Measurements from ENCODE around the gene ZBTB44. TPM values are rescaled to one million over a fixed set of nuclear protein-coding genes. Genes with fewer than 3 reads are reported as not detected.
"Not testable (repeated sequence)": the region's sequence is repeated elsewhere in the genome, so short reads cannot be mapped to it uniquely, and the experiment has no call there.

The ZBTB44 gene
- total RNA-seq, 1 donor: 76.5 TPM

GRCh38 chr11:130295657-130296056, 19.1 kb downstream of the ZBTB44 start:
- H3K9me3 ChIP-seq (ENCODE audit: low read depth, low read length): no peaks in the 10 kb centered on the region
- H3K4me3 ChIP-seq (ENCODE audit: low read length): no peak overlapping the region
- no peaks in the 10 kb centered on the region for H3K27me3 ChIP-seq (ENCODE audit: insufficient read depth, low read length)
- peaks cover 4% of the 10 kb centered on the region for H3K4me1 ChIP-seq (ENCODE audit: insufficient read depth, low read length)

GRCh38 chr11:130282111-130282510, 32.6 kb downstream of the ZBTB44 start:
- peaks cover 9% of the 10 kb centered on the region for H3K4me1 ChIP-seq (ENCODE audit: insufficient read depth, low read length)
- H3K4me3 ChIP-seq (ENCODE audit: low read length): no peak overlapping the region
- peaks cover 8% of the 10 kb centered on the region for H3K9me3 ChIP-seq (ENCODE audit: low read depth, low read length)

GRCh38 chr11:130281341-130281740, 33.4 kb downstream of the ZBTB44 start:
- not testable (repeated sequence) for H3K27me3 ChIP-seq (ENCODE audit: insufficient read depth, low read length); H3K4me1 ChIP-seq (ENCODE audit: insufficient read depth, low read length); H3K4me3 ChIP-seq (ENCODE audit: low read length); H3K9me3 ChIP-seq (ENCODE audit: low read depth, low read length)

More at GRCh38 chr11:130282111-130282510, 32.6 kb downstream of the ZBTB44 start:
- H3K27me3 ChIP-seq (ENCODE audit: insufficient read depth, low read length): no peaks in the 10 kb centered on the region

- H3K4me3 ChIP-seq (ENCODE audit: low read length): no peak overlapping the region
- no peaks in the 10 kb centered on the region for H3K27me3 ChIP-seq (ENCODE audit: insufficient read depth, low read length)
- peaks cover 9% of the 10 kb centered on the region for H3K4me1 ChIP-seq (ENCODE audit: insufficient read depth, low read length)
- peaks cover 8% of the 10 kb centered on the region for H3K9me3 ChIP-seq (ENCODE audit: low read depth, low read length)
Observed at GRCh38 chr11:130279989-130280388, 34.7 kb downstream of the ZBTB44 start.

GRCh38 chr11:130278745-130279144, 36.0 kb downstream of the ZBTB44 start:
- Histone ChIP-seq H3K9me3 (ENCODE audit: low read depth, low read length) (peaks cover 8% of the 10 kb centered on the region), H3K27me3 (ENCODE audit: insufficient read depth, low read length) (no peaks in the 10 kb centered on the region), H3K4me3 (ENCODE audit: low read length) (no peak overlapping the region), H3K4me1 (ENCODE audit: insufficient read depth, low read length) (peaks cover 9% of the 10 kb centered on the region)

GRCh38 chr11:130278151-130278550, 36.6 kb downstream of the ZBTB44 start:
- Histone ChIP-seq H3K4me1 (ENCODE audit: insufficient read depth, low read length) (peaks cover 4% of the 10 kb centered on the region), H3K9me3 (ENCODE audit: low read depth, low read length) (peaks cover 8% of the 10 kb centered on the region), H3K4me3 (ENCODE audit: low read length) (no peak overlapping the region), H3K27me3 (ENCODE audit: insufficient read depth, low read length) (no peaks in the 10 kb centered on the region)

GRCh38 chr11:130272336-130272735, 42.4 kb downstream of the ZBTB44 start:
- no peaks in the 10 kb centered on the region for H3K27me3 ChIP-seq (ENCODE audit: insufficient read depth, low read length)
- no peak overlapping the region for H3K4me3 ChIP-seq (ENCODE audit: low read length)
- H3K4me1 ChIP-seq (ENCODE audit: insufficient read depth, low read length): no peaks in the 10 kb centered on the region
- H3K9me3 ChIP-seq (ENCODE audit: low read depth, low read length): no peaks in the 10 kb centered on the region

- no peak overlapping the region for H3K4me3 ChIP-seq (ENCODE audit: low read length)
- no peaks in the 10 kb centered on the region for H3K9me3 ChIP-seq (ENCODE audit: low read depth, low read length)
- H3K4me1 ChIP-seq (ENCODE audit: insufficient read depth, low read length): no peaks in the 10 kb centered on the region
- H3K27me3 ChIP-seq (ENCODE audit: insufficient read depth, low read length): no peaks in the 10 kb centered on the region
Observed at GRCh38 chr11:130269326-130269943, 45.3 kb downstream of the ZBTB44 start.

- Histone ChIP-seq H3K27me3 (ENCODE audit: insufficient read depth, low read length) (no peaks in the 10 kb centered on the region), H3K4me3 (ENCODE audit: low read length) (no peak overlapping the region), H3K4me1 (ENCODE audit: insufficient read depth, low read length) (peaks cover 3% of the 10 kb centered on the region), H3K9me3 (ENCODE audit: low read depth, low read length) (no peaks in the 10 kb centered on the region)
Observed at GRCh38 chr11:130263351-130263750, 51.4 kb downstream of the ZBTB44 start.

- Histone ChIP-seq H3K9me3 (ENCODE audit: low read depth, low read length) (no peaks in the 10 kb centered on the region), H3K4me3 (ENCODE audit: low read length) (no peak overlapping the region), H3K27me3 (ENCODE audit: insufficient read depth, low read length) (no peaks in the 10 kb centered on the region), H3K4me1 (ENCODE audit: insufficient read depth, low read length) (peaks cover 3% of the 10 kb centered on the region)
Observed at GRCh38 chr11:130262424-130262823, 52.3 kb downstream of the ZBTB44 start.

- peaks cover 3% of the 10 kb centered on the region for H3K4me1 ChIP-seq (ENCODE audit: insufficient read depth, low read length)
- H3K9me3 ChIP-seq (ENCODE audit: low read depth, low read length): no peaks in the 10 kb centered on the region
- H3K4me3 ChIP-seq (ENCODE audit: low read length): no peak overlapping the region
- H3K27me3 ChIP-seq (ENCODE audit: insufficient read depth, low read length): no peaks in the 10 kb centered on the region
Observed at GRCh38 chr11:130261571-130261970, 53.1 kb downstream of the ZBTB44 start.

- peaks cover 3% of the 10 kb centered on the region for H3K4me1 ChIP-seq (ENCODE audit: insufficient read depth, low read length)
- no peaks in the 10 kb centered on the region for H3K27me3 ChIP-seq (ENCODE audit: insufficient read depth, low read length)
- no peaks in the 10 kb centered on the region for H3K9me3 ChIP-seq (ENCODE audit: low read depth, low read length)
- no peak overlapping the region for H3K4me3 ChIP-seq (ENCODE audit: low read length)
Observed at GRCh38 chr11:130260742-130261141, 54.0 kb downstream of the ZBTB44 start.

GRCh38 chr11:130260080-130260627, 54.6 kb downstream of the ZBTB44 start:
- Histone ChIP-seq H3K4me1 (ENCODE audit: insufficient read depth, low read length) (peaks cover 3% of the 10 kb centered on the region), H3K4me3 (ENCODE audit: low read length) (no peak overlapping the region), H3K27me3 (ENCODE audit: insufficient read depth, low read length) (no peaks in the 10 kb centered on the region), H3K9me3 (ENCODE audit: low read depth, low read length) (no peaks in the 10 kb centered on the region)

GRCh38 chr11:130251763-130252162, 63.0 kb downstream of the ZBTB44 start:
- H3K4me3 ChIP-seq (ENCODE audit: low read length); H3K9me3 ChIP-seq (ENCODE audit: low read depth, low read length); H3K27me3 ChIP-seq (ENCODE audit: insufficient read depth, low read length): not testable (repeated sequence)
- peaks cover 12% of the 10 kb centered on the region for H3K4me1 ChIP-seq (ENCODE audit: insufficient read depth, low read length)

- H3K4me3 ChIP-seq (ENCODE audit: low read length); H3K9me3 ChIP-seq (ENCODE audit: low read depth, low read length); H3K27me3 ChIP-seq (ENCODE audit: insufficient read depth, low read length): not testable (repeated sequence)
- H3K4me1 ChIP-seq (ENCODE audit: insufficient read depth, low read length): peaks cover 12% of the 10 kb centered on the region
Observed at GRCh38 chr11:130249929-130250328, 64.8 kb downstream of the ZBTB44 start.

- Histone ChIP-seq H3K27me3 (ENCODE audit: insufficient read depth, low read length) (no peaks in the 10 kb centered on the region), H3K9me3 (ENCODE audit: low read depth, low read length) (no peaks in the 10 kb centered on the region), H3K4me3 (ENCODE audit: low read length) (no peak overlapping the region), H3K4me1 (ENCODE audit: insufficient read depth, low read length) (peaks cover 12% of the 10 kb centered on the region)
Observed at GRCh38 chr11:130249371-130249770, 65.3 kb downstream of the ZBTB44 start.

Data from mononuclear cell (primary cell).